Activated CD4-positive, CD25-positive, alpha-beta regulatory T cell treated with anti-CD3 and anti-CD28 coated beads, Interleukin-2, amount 50 U/mL, for 72 hours (primary cell): ENCODE data around the gene CEP85.
"Not testable (repeated sequence)": the region's sequence is repeated elsewhere in the genome, so short reads cannot be mapped to it uniquely, and the experiment has no call there.

Experiments used
- DNase-seq: peaks from one replicate; pipeline ENCODE4 v3.0.0; 2021

Gene CEP85

DNA sequence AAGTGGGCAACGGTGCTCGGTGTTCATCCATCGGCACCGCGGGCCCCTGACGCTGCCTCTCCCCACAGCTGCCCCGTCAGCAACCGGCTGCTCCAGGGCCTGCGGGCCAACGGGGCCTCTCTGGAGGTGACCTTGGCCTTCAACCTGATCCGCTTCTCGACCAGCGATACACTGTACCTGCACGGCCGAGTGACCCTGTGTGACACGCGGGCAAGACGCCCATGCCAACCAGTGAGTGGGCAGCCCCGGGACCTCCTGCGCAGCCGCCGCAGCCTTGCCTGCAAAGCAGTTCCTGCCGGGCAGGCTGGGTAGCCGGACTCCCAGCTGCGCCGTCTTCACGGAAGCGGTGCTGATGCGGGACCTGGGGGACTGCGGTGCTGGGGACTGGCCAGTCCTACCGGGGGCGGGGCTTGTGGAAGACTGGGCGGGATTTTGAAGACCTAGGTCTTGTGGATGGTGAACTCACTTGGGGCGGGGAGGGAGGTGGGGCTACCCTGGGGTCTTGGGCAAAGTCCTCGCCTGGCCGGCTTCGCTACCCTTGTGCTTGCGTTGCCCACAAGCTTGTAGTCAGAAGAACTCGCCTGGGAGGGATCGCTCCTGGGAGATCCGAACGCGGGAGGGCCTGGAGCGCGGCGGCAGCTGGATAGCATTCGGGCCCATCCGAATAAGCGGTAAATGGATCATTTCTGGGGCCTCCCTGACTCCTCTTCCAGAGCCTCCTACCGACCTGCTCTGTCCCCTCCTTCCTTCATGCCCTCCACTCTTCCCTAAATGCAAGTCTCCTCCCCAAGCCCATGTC lies 8.8 kb upstream of the CEP85 start:
- DNase-seq: peak; percentile 57

GRCh38 chr1:26230682-26231081 lies 3.3 kb upstream of the CEP85 start:
- DNase-seq: not testable (repeated sequence)

GRCh38 chr1:26234644-26235370 lies 807 bp downstream of the CEP85 start:
- DNase-seq: no peak

DNA sequence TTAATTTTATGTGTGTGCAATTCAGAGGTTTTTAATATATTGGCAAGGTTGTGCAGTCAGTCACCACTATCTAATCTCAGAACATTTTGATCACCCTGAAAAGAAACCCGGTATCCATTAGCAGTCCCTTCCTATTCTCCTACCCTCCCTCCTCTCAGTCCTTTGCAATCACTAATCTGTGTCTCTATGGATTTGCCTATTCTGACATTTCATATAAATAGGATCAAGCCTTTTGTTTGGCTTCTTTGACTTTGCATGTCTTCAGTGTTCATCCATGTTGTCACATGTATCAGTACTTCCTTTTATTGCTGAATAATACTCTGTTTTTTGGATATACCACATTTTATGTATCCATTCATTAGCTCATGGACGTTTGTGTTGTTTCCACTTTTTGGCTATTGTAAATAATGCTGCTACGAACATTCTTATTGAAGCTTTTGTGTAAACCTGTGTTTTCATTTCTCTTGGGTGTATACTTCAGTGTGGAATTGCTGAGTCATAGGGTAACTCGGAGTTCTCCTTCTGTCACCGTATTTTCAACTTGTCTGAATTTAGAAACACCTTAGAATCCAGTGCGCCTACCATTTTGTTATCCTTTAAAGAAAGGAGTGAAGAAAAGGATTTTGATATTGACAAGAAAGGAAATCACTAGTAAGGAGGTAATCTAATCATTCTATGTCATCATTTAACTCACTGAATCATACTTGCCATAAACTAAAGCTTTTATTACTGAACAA lies 3.4 kb downstream of the CEP85 start:
- DNase-seq: no peak

DNA sequence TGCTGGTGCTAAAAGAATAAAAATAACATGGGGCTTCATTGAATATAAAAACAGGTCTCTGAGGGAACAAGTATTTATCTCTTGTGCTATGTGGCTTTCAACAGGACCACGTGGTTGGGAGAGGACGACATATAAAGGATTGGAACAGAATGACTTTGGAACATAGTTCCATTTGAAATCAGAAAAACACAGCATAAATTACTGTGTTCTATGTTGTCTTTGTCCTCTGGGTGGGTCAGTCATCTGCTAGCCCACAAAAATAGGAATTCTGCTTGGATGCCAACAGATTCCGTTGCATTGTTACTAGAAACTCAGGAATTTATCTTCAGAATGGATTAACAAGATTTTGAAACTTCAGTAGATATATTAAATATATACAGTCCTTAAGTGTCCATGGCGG lies 5.9 kb downstream of the CEP85 start:
- no peak for DNase-seq

- DNase-seq: no peak
These were observed 18.7 kb downstream of the CEP85 start for GRCh38 chr1:26252718-26253117.

GRCh38 chr1:26254404-26254803 lies 20.4 kb downstream of the CEP85 start:
- DNase-seq: no peak

DNA sequence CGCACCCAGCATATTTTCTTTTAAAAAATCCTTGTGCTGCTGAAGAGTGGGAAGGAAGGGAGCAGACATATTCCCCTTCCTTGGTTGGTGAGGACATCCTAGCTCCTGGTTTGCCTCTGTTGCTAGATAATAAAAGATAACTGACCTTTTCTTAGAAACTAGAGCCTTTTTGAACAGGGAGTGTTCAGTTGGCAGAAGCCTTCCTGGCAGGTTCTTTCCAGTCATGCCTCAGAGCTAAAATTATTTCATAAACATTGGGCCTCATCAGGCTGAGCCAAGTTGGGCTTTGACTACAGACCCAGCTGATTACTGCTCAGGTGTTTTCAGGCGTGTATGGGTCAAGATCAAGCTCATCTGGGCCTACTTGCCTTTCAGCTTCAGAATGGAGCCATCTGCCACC lies 23.2 kb downstream of the CEP85 start:
- no peak for DNase-seq

GRCh38 chr1:26259005-26259404 lies 25.0 kb downstream of the CEP85 start:
- DNase-seq: no peak

- no peak for DNase-seq
These were observed 25.6 kb downstream of the CEP85 start for GRCh38 chr1:26259578-26259977.

DNA sequence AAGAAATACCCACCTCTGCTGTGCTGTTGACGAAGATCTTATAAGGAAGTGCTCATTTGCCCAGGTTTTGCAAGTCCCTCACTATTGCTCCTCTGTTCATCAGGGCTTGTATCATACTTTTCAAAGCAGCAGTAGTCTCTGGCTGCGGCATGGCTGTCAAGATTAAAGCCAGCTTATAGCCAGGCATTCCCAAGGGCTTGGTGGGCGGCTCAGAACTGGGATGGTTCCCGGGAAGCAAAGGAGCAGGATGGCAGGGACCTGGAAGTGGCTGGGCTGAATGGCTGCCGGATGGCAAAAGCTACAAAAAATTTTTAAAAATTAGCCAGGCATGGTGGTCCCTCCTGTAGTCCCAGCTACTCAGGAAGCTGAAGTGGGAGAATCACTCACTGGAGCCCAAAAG lies 29.2 kb downstream of the CEP85 start:
- DNase-seq: no peak

GRCh38 chr1:26265405-26265804 lies 31.4 kb downstream of the CEP85 start:
- no peak for DNase-seq

DNA sequence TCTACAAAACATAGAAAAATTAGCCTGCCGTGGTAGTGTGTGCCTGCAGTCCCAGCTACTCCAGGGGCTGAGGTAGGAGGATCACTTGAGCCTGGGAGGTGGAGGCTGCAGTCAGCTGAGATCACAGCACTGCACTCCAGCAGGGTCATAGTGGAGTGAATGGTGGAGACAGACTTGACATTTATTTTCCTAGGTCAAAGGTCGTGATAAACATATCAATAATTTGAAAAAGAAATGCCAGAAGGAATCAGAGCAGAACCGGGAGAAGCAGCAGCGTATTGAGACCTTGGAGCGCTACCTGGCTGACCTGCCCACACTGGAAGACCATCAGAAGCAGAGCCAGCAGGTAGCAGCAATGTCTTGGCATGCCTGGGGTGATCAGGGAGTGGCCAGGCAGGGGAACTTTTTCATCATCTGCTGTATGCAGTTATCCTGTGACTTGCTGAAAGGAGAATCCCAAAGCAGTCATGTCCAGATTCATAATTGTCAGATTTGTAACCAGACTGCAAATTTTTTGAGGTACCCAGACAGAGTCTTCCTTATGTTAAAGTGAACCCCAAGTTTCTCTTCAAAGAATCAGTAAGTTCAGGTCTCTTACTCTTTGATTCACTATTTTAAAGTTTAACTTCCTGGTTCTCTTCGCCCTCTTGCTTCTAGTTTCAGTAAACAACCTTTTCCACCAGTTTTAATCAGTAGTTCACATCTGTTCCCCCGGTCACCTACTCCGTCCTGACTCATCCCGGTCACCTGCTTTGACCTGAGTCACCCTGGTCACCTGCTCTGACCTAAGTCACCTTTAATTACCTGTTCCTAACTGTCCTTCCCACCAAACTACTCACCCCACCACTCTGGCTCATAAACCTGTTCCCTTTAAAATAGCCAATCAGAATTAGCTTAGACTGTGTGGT lies 34.5 kb downstream of the CEP85 start:
- no peak for DNase-seq

DNA sequence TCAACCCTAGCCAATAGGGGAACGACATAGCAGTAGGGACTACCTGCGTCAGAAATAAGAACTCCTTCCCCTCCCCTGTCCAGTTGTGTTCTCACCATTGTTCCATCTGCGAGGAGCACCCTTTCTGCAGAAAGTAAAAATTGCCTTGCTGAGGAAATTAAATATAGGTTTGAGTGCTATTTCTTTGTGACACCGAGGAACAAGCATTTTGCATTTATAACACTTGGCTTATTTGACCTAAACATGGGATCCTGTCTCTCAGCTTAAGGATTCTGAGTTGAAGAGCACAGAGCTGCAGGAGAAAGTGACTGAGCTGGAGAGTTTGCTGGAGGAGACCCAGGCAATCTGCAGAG lies 35.2 kb downstream of the CEP85 start:
- no peak for DNase-seq

DNA sequence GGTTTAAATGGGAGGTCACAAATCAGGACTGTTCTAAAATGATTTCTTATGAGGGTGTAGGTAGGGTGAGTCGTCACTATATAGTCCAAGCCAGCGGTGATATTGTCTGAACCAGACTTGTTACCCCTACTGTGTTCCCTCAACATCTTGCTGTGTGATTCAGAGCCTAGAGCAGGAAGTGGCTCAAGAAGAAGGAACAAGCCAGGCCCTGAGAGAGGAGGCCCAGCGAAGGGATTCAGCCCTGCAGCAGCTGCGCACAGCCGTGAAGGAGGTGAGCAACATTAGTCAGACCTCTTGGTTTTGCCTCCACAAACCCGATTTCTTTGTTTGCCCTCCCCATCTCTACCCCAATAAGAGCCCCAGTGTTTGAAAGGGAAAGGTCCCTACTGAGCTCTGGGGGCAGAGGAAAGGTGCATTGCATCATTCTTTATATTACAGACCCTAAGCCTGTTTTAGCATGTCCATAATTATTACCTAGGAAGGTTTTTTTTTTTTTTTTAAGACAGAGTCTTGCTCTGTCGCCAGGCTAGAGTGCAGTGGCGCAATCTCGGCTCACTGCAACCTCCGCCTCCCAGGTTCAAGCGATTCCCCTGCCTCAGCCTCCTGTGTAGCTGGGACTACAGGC lies 40.9 kb downstream of the CEP85 start:
- no peak for DNase-seq

DNA sequence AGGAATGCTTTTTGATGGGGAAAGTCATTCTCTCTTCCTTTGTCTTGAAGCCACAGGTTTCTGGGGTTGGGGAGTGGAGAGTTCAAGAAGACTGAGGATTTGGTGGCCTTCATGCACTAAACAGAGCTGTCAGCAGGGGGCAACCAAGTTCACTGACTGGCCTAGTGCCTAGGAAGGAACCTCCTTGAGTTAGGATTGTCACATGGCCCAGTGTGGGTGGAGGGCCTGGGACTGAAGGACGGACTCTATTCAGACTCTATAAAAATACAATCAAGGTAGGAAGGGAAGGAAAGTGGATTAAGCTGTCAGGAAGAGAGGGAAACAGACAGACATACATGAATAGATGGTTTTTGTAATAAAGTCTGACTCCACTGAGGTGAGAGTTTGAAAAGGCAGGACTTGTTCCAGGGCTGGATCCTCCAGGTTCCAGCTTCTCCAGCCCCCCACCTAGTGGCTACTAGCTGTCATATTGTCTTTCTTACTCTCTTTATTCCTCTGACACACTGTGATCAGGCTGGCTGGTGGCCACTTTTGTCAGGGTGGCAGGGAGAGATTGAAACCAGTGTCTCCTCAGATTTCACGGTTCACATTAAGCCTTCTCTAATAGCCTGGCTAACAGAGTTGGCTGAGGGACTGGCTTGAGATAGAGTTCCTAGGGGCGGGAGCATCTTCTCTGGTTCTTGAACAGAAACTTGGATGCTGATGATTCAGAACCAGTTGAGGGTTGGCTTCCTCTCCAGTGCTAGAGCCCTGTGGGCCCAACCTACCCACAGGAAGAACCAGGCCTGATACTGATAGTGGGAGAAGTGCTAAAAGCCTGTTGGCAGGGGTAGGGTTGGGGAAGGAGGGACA lies 41.8 kb downstream of the CEP85 start:
- peak; percentile 77 for DNase-seq

DNA sequence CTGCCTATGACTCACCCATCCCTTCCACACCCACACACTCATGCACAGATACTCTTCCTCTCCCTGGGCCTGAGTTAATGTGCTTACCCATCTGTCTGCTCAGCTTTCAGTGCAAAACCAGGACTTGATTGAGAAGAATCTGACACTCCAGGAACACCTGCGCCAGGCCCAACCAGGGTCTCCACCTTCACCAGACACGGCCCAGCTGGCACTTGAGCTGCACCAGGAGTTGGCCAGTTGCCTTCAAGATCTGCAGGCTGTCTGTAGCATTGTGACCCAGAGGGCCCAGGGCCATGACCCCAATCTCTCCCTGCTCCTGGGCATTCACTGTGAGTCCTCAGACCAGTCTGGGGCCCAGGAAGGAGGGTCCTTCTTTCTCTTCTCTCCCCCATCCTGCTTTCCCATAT lies 42.4 kb downstream of the CEP85 start:
- DNase-seq: no peak

DNA sequence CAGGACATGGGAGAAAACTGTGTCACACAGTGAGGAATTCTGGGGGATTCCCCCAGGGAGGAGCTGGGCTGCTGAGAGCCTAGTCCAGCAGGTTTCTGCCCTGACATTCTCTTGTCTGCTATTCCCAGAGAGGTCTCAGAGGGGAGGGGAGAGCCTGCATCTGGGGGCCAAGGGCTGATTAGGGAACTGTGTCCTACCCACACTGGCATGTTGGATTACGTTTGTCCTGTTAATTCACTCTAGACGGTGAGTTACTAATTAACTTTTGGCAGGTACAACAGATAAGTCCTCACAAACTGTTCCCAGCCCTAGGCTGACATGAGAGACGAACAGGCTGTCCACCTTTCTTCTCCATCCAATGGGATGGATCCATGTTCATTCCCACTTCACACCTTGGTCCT lies 43.3 kb downstream of the CEP85 start:
- DNase-seq: no peak

- DNase-seq: no peak
These were observed 43.7 kb downstream of the CEP85 start for GRCh38 chr1:26277719-26278118.

- DNase-seq: no peak
These were observed 44.3 kb downstream of the CEP85 start for GRCh38 chr1:26278303-26278702.

DNA sequence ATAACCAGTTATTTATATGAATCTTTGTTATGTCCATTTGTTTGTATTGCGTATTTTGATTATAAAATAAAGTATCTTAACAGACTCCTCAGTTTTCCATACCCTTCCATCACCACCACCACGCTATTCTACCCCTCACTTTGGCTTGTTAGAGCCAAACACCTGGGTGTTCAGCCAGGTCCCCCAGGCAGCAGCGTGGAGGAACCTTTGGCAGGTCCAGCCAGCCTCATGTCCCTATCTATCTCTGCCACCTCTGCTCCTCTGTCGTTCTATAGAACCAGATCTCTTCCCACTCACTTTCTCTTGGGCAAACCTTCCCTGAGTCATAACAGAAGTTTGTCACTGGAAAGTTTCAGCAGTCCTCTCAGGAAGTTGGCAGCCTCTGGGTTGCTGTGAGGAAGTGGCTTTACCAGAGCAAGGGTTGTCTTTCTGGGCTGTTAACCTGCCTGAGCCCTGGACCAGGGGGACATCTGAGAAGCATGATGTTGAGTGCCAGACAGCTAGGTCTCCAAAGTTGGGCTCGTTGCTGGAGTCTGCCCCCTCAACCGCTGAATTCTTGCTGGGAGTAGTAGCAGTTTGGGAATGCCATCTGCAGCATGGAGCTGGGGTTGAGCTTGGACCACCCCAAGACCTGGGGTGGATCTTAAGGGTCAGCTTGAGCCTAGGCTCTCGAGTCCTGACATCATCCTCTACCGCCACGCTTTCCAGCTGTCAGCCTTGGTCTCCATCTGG lies 44.9 kb downstream of the CEP85 start:
- DNase-seq: no peak
